Transverse colon (tissue), 4 donors: ENCODE data around the gene HPS6. TPM values are rescaled to one million over a fixed set of nuclear protein-coding genes. Genes with fewer than 3 reads are reported as not detected.

Source experiments
- DNase-seq: peaks from one replicate; pipeline ENCODE4 v3.0.0-alpha.2; 2019
- H3K27ac ChIP-seq, 4 donors: fragments of 200-600 bp; sonication (generic); 2 replicates each; pipeline ENCODE4 v1.5.1; 2016 to 2018; ENCODE audit warnings: inconsistent platforms in 4 of 4
- H3K27me3 ChIP-seq: fragments of 200-600 bp; sonication (generic); 2 replicates; pipeline ENCODE4 v1.5.1; 2017; ENCODE audit warnings: inconsistent platforms
- H3K36me3 ChIP-seq, 4 donors: fragments of 200-600 bp; sonication (generic); 2 replicates each; pipeline ENCODE4 v1.5.1; 2017 to 2019; ENCODE audit warnings: inconsistent platforms in 4 of 4
- H3K4me1 ChIP-seq, 4 donors: fragments of 200-600 bp; sonication (generic); 2 replicates each; pipeline ENCODE4 v1.5.1; 2017 to 2020; ENCODE audit warnings: inconsistent platforms in 4 of 4
- H3K4me3 ChIP-seq, 4 donors: fragments of 200-600 bp; sonication (generic); 1 replicate in 1 of 4; 2 replicates in 3 of 4; pipeline versions ENCODE4 v1.5.1 to v1.6.1; 2017 to 2019; ENCODE audit warnings: inconsistent platforms in 4 of 4
- H3K9me3 ChIP-seq, 2 donors: fragments of 200-600 bp; sonication (generic); 2 replicates each; pipeline ENCODE4 v1.5.1; 2017 to 2019; ENCODE audit warnings: inconsistent platforms in 2 of 2
- CTCF ChIP-seq, 5 experiments: fragments of 200-600 bp in 3 of 5; fragments of 450-650 bp in 2 of 5; sonication (generic) in 3 of 5; IDR thresholded peaks; 1 replicate in 2 of 5; 2 replicates in 3 of 5; pipeline ENCODE4 v1.5.1; 2016 to 2017; ENCODE audit warnings: antibody characterized with exemption in 5 of 5, inconsistent platforms in 3 of 5, mild to moderate bottlenecking in 2 of 5, moderate library complexity in 1 of 5
- EP300 ChIP-seq: sonication (generic); formaldehyde crosslinking; IDR thresholded peaks from one replicate; pipeline ENCODE4 v1.6.1; 2017; ENCODE audit warnings: antibody characterized with exemption, low read depth
- POLR2A ChIP-seq: fragments of 450-650 bp; IDR thresholded peaks from one replicate; pipeline ENCODE4 v1.6.1; 2016; ENCODE audit warnings: antibody characterized with exemption, mild to moderate bottlenecking, moderate library complexity
- POLR2AphosphoS5 ChIP-seq, 3 donors: sonication (generic); formaldehyde crosslinking; IDR thresholded peaks; one replicate each; pipeline ENCODE4 v1.6.1; 2016; ENCODE audit warnings: antibody characterized with exemption in 3 of 3
- WGBS, 2 donors: methylation state at CpG; one replicate each; pipeline ENCODE4 v1.1.5; 2018; ENCODE audit warnings: low coverage in 1 of 2; 5-methylcytosine and 5-hydroxymethylcytosine counted together
- in situ Hi-C, 4 donors: fragments of 200-750 bp; cut with MboI; loops; one replicate each; pipeline versions ENCODE4 v1.15.0 to v1.15.1; 2017; ENCODE audit warnings: low sequenced_read_pairs in 3 of 4, low pct_ligation_motif_present in 1 of 4, low pct_unique_long_range_greater_than_20kb in 1 of 4
- intact Hi-C: fragments of 100-400 bp; cut with DNase I; formaldehyde crosslinking; loops from one replicate; pipeline ENCODE4 v1.15.1; 2023; ENCODE audit warnings: low total_unique reads
- total RNA-seq, 4 donors: library from RNA; depleted of rRNA; stranded (reverse); fragments of >200 nt; gene quantifications; one replicate each; pipeline ENCODE4 v1.1.0, GENCODE V29; 2016

Gene HPS6
- total RNA-seq, 4 donors from 2014 or later: 17.1 to 30.9 (median 23.8) TPM

DNA sequence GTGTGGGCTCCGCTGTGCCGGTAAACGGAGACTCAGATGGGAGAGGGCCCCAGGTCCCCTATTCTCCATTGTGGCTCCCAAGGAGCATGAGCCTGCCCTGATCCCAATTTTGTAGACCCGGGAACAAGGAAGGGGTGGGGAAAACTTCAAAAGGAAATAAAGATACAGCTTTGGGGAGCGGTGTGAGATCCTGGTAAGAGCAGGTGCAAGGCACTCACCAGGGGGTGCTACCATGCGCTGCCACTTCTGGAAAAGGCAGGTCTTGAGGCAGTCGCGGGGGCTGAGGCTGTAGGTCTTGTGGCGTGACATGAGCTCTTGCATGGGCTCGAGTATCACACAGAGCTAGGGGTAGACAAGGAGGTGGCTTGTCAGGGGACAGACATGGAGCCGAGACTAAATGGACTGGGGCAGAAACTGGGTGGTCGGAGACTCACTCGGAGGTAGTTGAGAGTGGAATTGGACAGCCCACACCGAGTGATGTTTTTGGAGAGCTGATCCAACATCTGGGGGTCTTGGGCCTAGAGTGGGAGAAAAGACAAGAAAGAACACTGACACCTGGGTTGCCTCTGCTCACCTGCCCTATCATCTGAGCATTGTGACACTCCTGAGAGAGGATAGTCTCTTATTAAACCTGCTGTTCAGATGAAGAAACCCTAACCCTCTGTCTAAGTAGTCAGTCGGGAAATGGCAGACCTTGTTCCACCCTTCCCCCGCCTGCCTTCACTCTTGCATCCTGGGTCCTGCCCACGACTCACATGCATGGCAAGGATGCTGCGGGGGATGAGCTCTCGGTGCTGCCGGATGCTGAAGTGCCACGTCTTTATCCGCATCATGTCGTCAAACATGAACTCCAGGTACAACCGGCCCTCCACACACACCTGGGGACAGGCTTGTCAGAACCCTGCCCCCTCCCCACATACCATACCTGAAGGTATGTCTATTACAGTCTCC, 44.3 kb downstream of the HPS6 start:
- TF ChIP-seq POLR2A (no peak), POLR2AphosphoS5 (IDR thresholded peaks at IDR 0.05) (no peak), CTCF (IDR thresholded peaks at IDR 0.05) (no peak), EP300 (no peak)
- WGBS, 2 donors: 91% methylated on average over 4 to 24 of the region's 24 CpGs
- peaks cover 15 to 23% (median 18%) of the 10 kb centered on the region in 4 donors for H3K4me1 ChIP-seq
- no peaks in the 10 kb centered on the region for H3K27me3 ChIP-seq
- no peak overlapping the region for H3K4me3 ChIP-seq
- H3K36me3 ChIP-seq: peaks cover 0 to 32% (median 15%) of the 10 kb centered on the region in 4 donors
- intact Hi-C loops (no loop called here), in situ Hi-C loops (no loop called here)
- H3K27ac ChIP-seq: no peak overlapping the region
- no peaks in the 10 kb centered on the region for H3K9me3 ChIP-seq
- no peak for DNase-seq

GRCh38 chr10:102111276-102111675, 46.1 kb downstream of the HPS6 start:
- Histone ChIP-seq H3K36me3 (peaks cover 0 to 32% (median 15%) of the 10 kb centered on the region in 4 donors), H3K27ac (no peak overlapping the region), H3K4me1 (peaks cover 22 to 36% (median 32%) of the 10 kb centered on the region in 4 donors), H3K9me3 (no peaks in the 10 kb centered on the region), H3K27me3 (no peaks in the 10 kb centered on the region), H3K4me3 (no peak overlapping the region)
- 94 to 100% methylated on average over 1 to 12 of the region's 12 CpGs for WGBS, 2 donors
- DNase-seq: no peak
- in situ Hi-C loops: no loop called here
- intact Hi-C loops: no loop called here
- no peak for TF ChIP-seq POLR2A
- no peak for TF ChIP-seq POLR2AphosphoS5 (IDR thresholded peaks at IDR 0.05)
- TF ChIP-seq EP300: no peak
- no peak for TF ChIP-seq CTCF (IDR thresholded peaks at IDR 0.05)

GRCh38 chr10:102112210-102112817, 47.2 kb downstream of the HPS6 start:
- Histone ChIP-seq H3K4me1 (peaks cover 28 to 46% (median 42%) of the 10 kb centered on the region in 4 donors), H3K27me3 (no peaks in the 10 kb centered on the region), H3K9me3 (no peaks in the 10 kb centered on the region), H3K4me3 (no peak overlapping the region), H3K27ac (no peak overlapping the region), H3K36me3 (peaks cover 0 to 32% (median 15%) of the 10 kb centered on the region in 4 donors)
- TF ChIP-seq EP300: no peak
- no peak for TF ChIP-seq POLR2AphosphoS5 (IDR thresholded peaks at IDR 0.05)
- TF ChIP-seq POLR2A: no peak
- no peak for TF ChIP-seq CTCF (IDR thresholded peaks at IDR 0.05)
- intact Hi-C loops (no loop called here), in situ Hi-C loops (no loop called here)
- 57 to 60% methylated on average over 2 to 3 of the region's 3 CpGs for WGBS, 2 donors
- DNase-seq: no peak

DNA sequence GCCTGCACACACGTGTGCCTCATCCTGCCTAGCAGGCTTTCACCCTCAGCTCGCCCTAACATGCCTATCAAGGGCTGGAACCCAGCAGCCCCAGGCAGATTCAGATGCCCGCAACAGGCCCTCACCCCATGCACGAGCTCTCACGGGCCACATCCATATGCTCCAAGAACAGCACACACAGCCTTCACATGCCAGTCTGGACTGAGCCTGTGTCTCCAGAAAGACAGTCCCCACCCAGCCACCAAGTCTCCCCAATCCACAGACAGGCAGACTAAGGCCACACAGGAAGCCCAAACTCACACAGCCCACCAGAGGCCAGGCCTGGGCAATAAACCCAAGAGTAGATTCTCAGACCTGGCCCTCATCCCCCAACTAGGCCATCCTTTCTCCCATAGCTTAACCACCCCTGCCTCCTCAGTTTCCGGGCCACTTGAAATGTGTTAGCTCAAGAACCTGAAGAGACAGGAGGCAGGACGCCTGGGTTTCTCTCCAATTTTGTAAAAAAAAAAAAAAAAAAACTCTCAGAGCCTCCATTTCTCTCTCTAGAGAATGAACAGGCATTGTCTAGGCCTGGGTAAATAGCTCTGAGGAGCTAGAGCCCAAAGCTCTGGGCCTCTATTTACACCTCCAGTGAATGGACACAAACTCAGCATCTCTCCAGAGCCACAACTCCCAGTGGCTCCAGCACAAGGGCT, 48.3 kb downstream of the HPS6 start:
- in situ Hi-C loops: no loop called here
- intact Hi-C loops: no loop called here
- H3K27me3 ChIP-seq: no peaks in the 10 kb centered on the region
- H3K4me3 ChIP-seq: peak overlapping the region in 3 of 4 donors; percentile 73 to 87 (median 79)
- no peaks in the 10 kb centered on the region for H3K9me3 ChIP-seq
- H3K27ac ChIP-seq: peak overlapping the region; percentile 93 to 99 (median 97)
- H3K36me3 ChIP-seq: peaks cover 0 to 25% (median 11%) of the 10 kb centered on the region in 4 donors
- H3K4me1 ChIP-seq: peaks cover 38 to 57% (median 52%) of the 10 kb centered on the region in 4 donors
- no peak for DNase-seq
- WGBS, 2 donors: 39% methylated on average over 7 of the region's 7 CpGs; no CpG with 5 or more reads in 1 of the 2 donors
- no peak for TF ChIP-seq POLR2AphosphoS5 (IDR thresholded peaks at IDR 0.05)
- TF ChIP-seq EP300: no peak
- no peak for TF ChIP-seq CTCF (IDR thresholded peaks at IDR 0.05)
